Nephron progenitor cell (in vitro differentiated cells): ENCODE measurements around the gene TIAM1.

Source experiments
- DNase-seq: peaks from one replicate; pipeline ENCODE4 v3.0.0; 2021
- H3K27ac Mint-ChIP-seq: 2 replicates; pipeline ENCODE4 v1.8.0; 2021; ENCODE audit warnings: mild to moderate bottlenecking, moderate library complexity, mixed read lengths
- H3K27me3 Mint-ChIP-seq: 2 replicates; pipeline ENCODE4 v1.8.0; 2021; ENCODE audit warnings: mild to moderate bottlenecking, low read depth, mixed read lengths; ENCODE audit not compliant: poor library complexity
- H3K36me3 Mint-ChIP-seq: 2 replicates; pipeline ENCODE4 v1.8.0; 2021; ENCODE audit warnings: low read depth, mixed read lengths
- H3K4me1 Mint-ChIP-seq: 2 replicates; pipeline ENCODE4 v1.8.0; 2021; ENCODE audit warnings: mixed read lengths
- H3K4me3 Mint-ChIP-seq: 2 replicates; pipeline ENCODE4 v1.8.0; 2021; ENCODE audit warnings: mild to moderate bottlenecking, moderate library complexity, mixed read lengths
- H3K9me3 Mint-ChIP-seq: 2 replicates; pipeline ENCODE4 v1.8.0; 2021; ENCODE audit warnings: mild to moderate bottlenecking, moderate library complexity, mixed read lengths
- CTCF ChIP-seq: fragments of 200-600 bp; sonication (generic); IDR thresholded peaks from 2 replicates; pipeline ENCODE4 v1.5.0; 2021; ENCODE audit warnings: antibody characterized with exemption

The TIAM1 gene

GRCh38 chr21:31298618-31299269 lies 45.3 kb downstream of the TIAM1 start:
- peaks cover 27% of the 10 kb centered on the region for H3K4me1 Mint-ChIP-seq
- H3K27ac Mint-ChIP-seq, result peak overlapping the region; percentile 75
- H3K27me3 Mint-ChIP-seq, result peaks cover 3% of the 10 kb centered on the region
- no peaks in the 10 kb centered on the region for H3K9me3 Mint-ChIP-seq
- no peak for TF ChIP-seq CTCF
- peaks cover 47% of the 10 kb centered on the region for H3K36me3 Mint-ChIP-seq
- DNase-seq, result no peak
- H3K4me3 Mint-ChIP-seq, result no peak overlapping the region

- H3K4me3 Mint-ChIP-seq, result no peak overlapping the region
- H3K27me3 Mint-ChIP-seq, result peaks cover 3% of the 10 kb centered on the region
- no peak for TF ChIP-seq CTCF
- DNase-seq, result no peak
- H3K4me1 Mint-ChIP-seq, result peaks cover 34% of the 10 kb centered on the region
- peaks cover 55% of the 10 kb centered on the region for H3K36me3 Mint-ChIP-seq
- no peak overlapping the region for H3K27ac Mint-ChIP-seq
- no peaks in the 10 kb centered on the region for H3K9me3 Mint-ChIP-seq
Observed at GRCh38 chr21:31297806-31298205, 46.3 kb downstream of the TIAM1 start.

- Mint-ChIP-seq H3K27ac (no peak overlapping the region), H3K36me3 (peaks cover 65% of the 10 kb centered on the region), H3K9me3 (peaks cover 2% of the 10 kb centered on the region), H3K4me1 (peaks cover 38% of the 10 kb centered on the region), H3K4me3 (no peak overlapping the region), H3K27me3 (peaks cover 3% of the 10 kb centered on the region)
- DNase-seq, result no peak
- no peak for TF ChIP-seq CTCF
Observed at GRCh38 chr21:31295676-31296075, 48.4 kb downstream of the TIAM1 start.

- TF ChIP-seq CTCF, result no peak
- Mint-ChIP-seq H3K4me1 (peaks cover 37% of the 10 kb centered on the region), H3K9me3 (peaks cover 3% of the 10 kb centered on the region), H3K36me3 (peaks cover 65% of the 10 kb centered on the region), H3K27ac (peak overlapping the region; percentile 83), H3K4me3 (no peak overlapping the region), H3K27me3 (peaks cover 3% of the 10 kb centered on the region)
- DNase-seq, result no peak
Observed at GRCh38 chr21:31294691-31295090, 49.4 kb downstream of the TIAM1 start.

GRCh38 chr21:31293986-31294385 lies 50.1 kb downstream of the TIAM1 start:
- H3K4me3 Mint-ChIP-seq, result no peak overlapping the region
- peaks cover 31% of the 10 kb centered on the region for H3K4me1 Mint-ChIP-seq
- TF ChIP-seq CTCF, result no peak
- peaks cover 72% of the 10 kb centered on the region for H3K36me3 Mint-ChIP-seq
- peak overlapping the region; percentile 56 for H3K27ac Mint-ChIP-seq
- peaks cover 3% of the 10 kb centered on the region for H3K27me3 Mint-ChIP-seq
- H3K9me3 Mint-ChIP-seq, result peaks cover 4% of the 10 kb centered on the region
- DNase-seq, result no peak

GRCh38 chr21:31290765-31291164 lies 53.3 kb downstream of the TIAM1 start:
- no peak for DNase-seq
- no peaks in the 10 kb centered on the region for H3K27me3 Mint-ChIP-seq
- no peak overlapping the region for H3K27ac Mint-ChIP-seq
- H3K9me3 Mint-ChIP-seq, result peaks cover 21% of the 10 kb centered on the region
- peaks cover 24% of the 10 kb centered on the region for H3K4me1 Mint-ChIP-seq
- no peak overlapping the region for H3K4me3 Mint-ChIP-seq
- TF ChIP-seq CTCF, result no peak
- H3K36me3 Mint-ChIP-seq, result peaks cover 76% of the 10 kb centered on the region
